Measurements from ENCODE around the gene MLXIP. TPM values are rescaled to one million over a fixed set of nuclear protein-coding genes. Genes with fewer than 3 reads are reported as not detected.

Gene MLXIP
- total and polyA plus RNA-seq, 2 donors (not counting 3 experiments of a cell fraction or from before 2014, with no cell fraction given): 22.0 to 72.5 TPM

- no peaks in the 10 kb centered on the region for H3K36me3 ChIP-seq (ENCODE audit: control insufficient read depth in 2 of 2, extremely low read depth in 1 of 2, insufficient read depth in 2 of 2, low read length in 2 of 2)
- dilution Hi-C loops (cut with MboI; ENCODE audit: extremely low pct_ligation_motif_present, low sequenced_read_pairs) (no loop called here), intact Hi-C loops (cut with micrococcal nuclease) (loop anchor here (1.0 kb wide), 3 partner anchors 31 to 137 kb away; no protein-coding TSS in a partner anchor)
- no peak overlapping the region for H2AFZ ChIP-seq (ENCODE audit: low read depth, low read length)
- H3K4me2 ChIP-seq (ENCODE audit: insufficient read depth, low read length): no peak overlapping the region
- no TSS peak for BruUV-seq (replicated peaks)
- no peaks in the 10 kb centered on the region for H3K79me2 ChIP-seq (ENCODE audit: control insufficient read depth, insufficient read depth, low read length)
- H3K27me3 ChIP-seq (ENCODE audit: control insufficient read depth in 2 of 2, insufficient read depth in 2 of 2, low read length in 2 of 2): no peaks in the 10 kb centered on the region
- CTCF ChIA-PET: interaction anchor here (0.6 to 6.1 kb wide), 36 partner anchors 8 to 274 kb away, joined by 3 to 115 read pairs (median 4); partner anchors contain the start of genes CFAP251 and LRRC43
- TF ChIP-seq MYC (IDR thresholded peaks at IDR 0.05; ENCODE audit: low read depth, low read length) (no peak), FOS (IDR thresholded peaks at IDR 0.05; ENCODE audit: borderline replicate concordance, insufficient read depth, low read length) (no peak), CTCF (IDR thresholded peaks at IDR 0.05; ENCODE audit: extremely low read depth in 1 of 2, insufficient read depth in 1 of 2, low read depth in 1 of 2, low read length in 2 of 2) (peak; percentile 78 to 86), MAX (IDR thresholded peaks at IDR 0.05; ENCODE audit: insufficient read depth, insufficient read length) (no peak)
- FAIRE-seq: peak; percentile 88
- H3K9ac ChIP-seq (replicated peaks; ENCODE audit: extremely low read depth, insufficient read depth, low read length): no peak overlapping the region
- H3K27ac ChIP-seq (ENCODE audit: insufficient read depth, low read depth, low read length): no peak overlapping the region
- POLR2A ChIA-PET: no interaction called here
- no peaks in the 10 kb centered on the region for H4K20me1 ChIP-seq (replicated peaks; ENCODE audit: control insufficient read depth, extremely low read depth, insufficient read depth, low read length)
- no peak overlapping the region for H3K4me3 ChIP-seq (replicated peaks in 1 of 3; ENCODE audit: insufficient read depth in 1 of 3, low read depth in 1 of 3, low read length in 3 of 3)
- no peaks in the 10 kb centered on the region for H3K4me1 ChIP-seq (ENCODE audit: control insufficient read depth, extremely low read depth, insufficient read depth, low read length)
- no peaks in the 10 kb centered on the region for H3K9me1 ChIP-seq (replicated peaks; ENCODE audit: control insufficient read depth, extremely low read depth, insufficient read depth, low read length)
- DNase-seq (ENCODE audit: low read depth, low spot score): peak; percentile 75
- no peaks in the 10 kb centered on the region for H3K9me3 ChIP-seq (replicated peaks; ENCODE audit: control insufficient read depth, insufficient read depth, low read length)
Measured at GRCh38 chr12:122190842-122191668, 112.5 kb downstream of the MLXIP start.

All from endothelial cell of umbilical vein (primary cell).